GM10266 (cell line): Measurements from ENCODE around the gene MARCHF3.

Experiments used
- DNase-seq: peaks from one replicate; pipeline ENCODE4 v3.0.0; 2012; ENCODE audit errors: extremely low spot score
- TF ChIP-seq, protein P1 (sequence below): IDR thresholded peaks from 2 replicates; pipeline ENCODE4 v1.5.1; 2012; ENCODE audit warnings: mild to moderate bottlenecking, low read depth; ENCODE audit not compliant: control insufficient read depth, insufficient read depth; ENCODE audit errors: missing control alignments

MARCHF3 gene

DNA sequence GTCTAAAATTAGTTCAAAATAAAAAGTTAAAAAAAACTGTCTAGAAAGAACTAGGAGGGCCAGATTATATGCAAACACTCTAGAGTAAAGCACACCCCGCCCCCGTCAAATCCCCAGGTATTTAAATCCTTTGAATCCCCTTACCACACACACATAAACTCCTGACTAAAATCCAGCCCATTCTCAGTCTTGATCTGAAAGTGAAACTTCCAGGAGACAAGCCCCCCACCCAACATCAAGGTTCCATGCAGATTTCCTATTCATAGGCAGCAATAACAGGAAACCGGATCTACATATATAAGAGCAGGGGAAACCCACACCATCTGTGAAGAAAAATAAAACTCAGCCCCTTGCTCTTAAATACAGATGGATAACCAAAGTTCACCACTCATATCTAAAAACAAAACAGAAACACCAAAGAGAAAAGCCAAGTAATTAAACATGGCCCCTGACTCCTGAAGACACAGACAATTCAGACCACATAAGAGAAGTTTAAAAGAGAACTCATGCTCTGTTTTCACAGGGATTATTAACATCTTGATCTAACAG is 42.3 kb downstream of the MARCHF3 start:
- TF ChIP-seq, protein P1, sequence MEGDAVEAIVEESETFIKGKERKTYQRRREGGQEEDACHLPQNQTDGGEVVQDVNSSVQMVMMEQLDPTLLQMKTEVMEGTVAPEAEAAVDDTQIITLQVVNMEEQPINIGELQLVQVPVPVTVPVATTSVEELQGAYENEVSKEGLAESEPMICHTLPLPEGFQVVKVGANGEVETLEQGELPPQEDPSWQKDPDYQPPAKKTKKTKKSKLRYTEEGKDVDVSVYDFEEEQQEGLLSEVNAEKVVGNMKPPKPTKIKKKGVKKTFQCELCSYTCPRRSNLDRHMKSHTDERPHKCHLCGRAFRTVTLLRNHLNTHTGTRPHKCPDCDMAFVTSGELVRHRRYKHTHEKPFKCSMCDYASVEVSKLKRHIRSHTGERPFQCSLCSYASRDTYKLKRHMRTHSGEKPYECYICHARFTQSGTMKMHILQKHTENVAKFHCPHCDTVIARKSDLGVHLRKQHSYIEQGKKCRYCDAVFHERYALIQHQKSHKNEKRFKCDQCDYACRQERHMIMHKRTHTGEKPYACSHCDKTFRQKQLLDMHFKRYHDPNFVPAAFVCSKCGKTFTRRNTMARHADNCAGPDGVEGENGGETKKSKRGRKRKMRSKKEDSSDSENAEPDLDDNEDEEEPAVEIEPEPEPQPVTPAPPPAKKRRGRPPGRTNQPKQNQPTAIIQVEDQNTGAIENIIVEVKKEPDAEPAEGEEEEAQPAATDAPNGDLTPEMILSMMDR, result no peak
- DNase-seq, result peak; percentile 54

GRCh38 chr5:126987271-126987899 is 43.0 kb downstream of the MARCHF3 start:
- TF ChIP-seq, protein P1, result no peak
- no peak for DNase-seq

- DNase-seq, result no peak
- TF ChIP-seq, protein P1, result no peak
Measured at GRCh38 chr5:126984632-126985031, 45.7 kb downstream of the MARCHF3 start.

DNA sequence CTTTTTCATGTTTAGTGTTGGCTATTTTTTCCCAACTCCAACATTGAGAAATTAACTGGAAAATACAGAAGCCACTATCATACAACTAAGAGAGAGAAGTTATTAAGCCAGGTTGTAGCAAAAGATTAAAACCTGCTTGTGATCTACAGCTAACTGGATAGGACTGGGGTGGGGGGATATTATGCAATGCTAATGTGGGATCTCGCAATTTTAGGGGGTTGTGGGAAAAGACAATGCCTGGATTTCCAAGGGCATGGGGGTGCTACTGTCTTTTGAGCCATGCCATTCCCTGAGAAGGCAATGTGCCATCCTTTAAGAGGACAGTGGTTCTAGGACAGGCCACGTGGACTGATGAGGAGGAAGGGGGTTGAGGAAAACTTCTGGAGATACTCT is 46.5 kb downstream of the MARCHF3 start:
- TF ChIP-seq, protein P1, result no peak
- DNase-seq, result no peak

GRCh38 chr5:126982926-126983873 is 47.2 kb downstream of the MARCHF3 start:
- no peak for DNase-seq
- TF ChIP-seq, protein P1, result no peak

DNA sequence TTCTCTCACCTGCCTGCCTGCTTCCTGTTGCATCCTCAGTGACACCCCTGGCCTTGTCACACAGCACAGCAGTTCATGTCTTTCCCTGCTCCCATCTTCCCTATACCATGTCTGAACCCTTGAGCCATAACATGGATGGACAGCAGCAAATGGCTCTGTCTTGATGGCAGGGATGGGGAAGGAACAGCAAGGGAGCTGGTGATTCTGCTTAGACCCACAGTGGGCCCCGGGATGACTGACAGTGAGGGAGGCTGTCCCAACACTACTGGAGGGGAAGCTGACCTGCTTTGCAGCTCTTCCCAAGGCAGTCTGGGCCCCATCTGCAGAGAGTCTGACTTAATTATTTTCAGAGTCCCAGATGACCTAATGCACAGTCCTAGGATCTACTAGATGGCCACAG is 48.2 kb downstream of the MARCHF3 start:
- DNase-seq, result no peak
- TF ChIP-seq, protein P1, result no peak
